ENCODE measurements around the gene CD36. TPM values are rescaled to one million over a fixed set of nuclear protein-coding genes. Genes with fewer than 3 reads are reported as not detected.
"Not testable (repeated sequence)": the region's sequence is repeated elsewhere in the genome, so short reads cannot be mapped to it uniquely, and the experiment has no call there.

CD36 gene
- total and polyA plus RNA-seq, 8 donors: 132 to 533 (median 226) TPM

- Histone ChIP-seq H3K27me3 (no peaks in the 10 kb centered on the region), H3K27ac (no peak overlapping the region), H3K4me1 (no peaks in the 10 kb centered on the region), H3K9me3 (no peaks in the 10 kb centered on the region), H3K36me3 (peaks cover 0 to 67% of the 10 kb centered on the region in 2 donors), H3K4me3 (no peak overlapping the region)
- DNase-seq: no peak
- TF ChIP-seq, protein P1, sequence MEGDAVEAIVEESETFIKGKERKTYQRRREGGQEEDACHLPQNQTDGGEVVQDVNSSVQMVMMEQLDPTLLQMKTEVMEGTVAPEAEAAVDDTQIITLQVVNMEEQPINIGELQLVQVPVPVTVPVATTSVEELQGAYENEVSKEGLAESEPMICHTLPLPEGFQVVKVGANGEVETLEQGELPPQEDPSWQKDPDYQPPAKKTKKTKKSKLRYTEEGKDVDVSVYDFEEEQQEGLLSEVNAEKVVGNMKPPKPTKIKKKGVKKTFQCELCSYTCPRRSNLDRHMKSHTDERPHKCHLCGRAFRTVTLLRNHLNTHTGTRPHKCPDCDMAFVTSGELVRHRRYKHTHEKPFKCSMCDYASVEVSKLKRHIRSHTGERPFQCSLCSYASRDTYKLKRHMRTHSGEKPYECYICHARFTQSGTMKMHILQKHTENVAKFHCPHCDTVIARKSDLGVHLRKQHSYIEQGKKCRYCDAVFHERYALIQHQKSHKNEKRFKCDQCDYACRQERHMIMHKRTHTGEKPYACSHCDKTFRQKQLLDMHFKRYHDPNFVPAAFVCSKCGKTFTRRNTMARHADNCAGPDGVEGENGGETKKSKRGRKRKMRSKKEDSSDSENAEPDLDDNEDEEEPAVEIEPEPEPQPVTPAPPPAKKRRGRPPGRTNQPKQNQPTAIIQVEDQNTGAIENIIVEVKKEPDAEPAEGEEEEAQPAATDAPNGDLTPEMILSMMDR (IDR thresholded peaks at IDR 0.05): no peak
- intact Hi-C loops (cut with DNase I): no loop called here
- ATAC-seq: no peak
Measured at GRCh38 chr7:80666376-80666775, 27.9 kb downstream of the CD36 start.

DNA sequence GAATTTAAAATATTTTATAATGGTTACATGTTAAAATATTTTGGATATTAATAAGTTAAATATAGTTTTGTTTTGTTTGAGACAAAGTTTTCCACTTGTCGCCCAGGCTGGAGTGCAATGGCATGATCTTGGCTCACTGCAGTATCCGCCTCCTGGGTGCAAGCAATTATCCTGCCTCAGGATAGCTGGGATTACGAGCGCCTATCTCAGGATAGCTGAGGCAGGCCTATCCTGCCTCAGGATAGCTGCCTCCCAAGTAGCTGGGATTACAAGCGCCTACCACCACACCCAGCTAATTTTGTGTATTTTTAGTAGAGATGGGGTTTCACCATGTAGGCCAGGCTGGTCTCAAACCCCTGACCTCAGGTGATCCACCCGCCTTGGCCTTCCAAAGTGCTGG is 30.9 kb downstream of the CD36 start:
- H3K9me3 ChIP-seq; intact Hi-C loops (cut with DNase I); DNase-seq; H3K4me1 ChIP-seq; H3K4me3 ChIP-seq; H3K27ac ChIP-seq; H3K27me3 ChIP-seq; ATAC-seq: not testable (repeated sequence)
- peaks cover 0 to 72% of the 10 kb centered on the region in 2 donors for H3K36me3 ChIP-seq

DNA sequence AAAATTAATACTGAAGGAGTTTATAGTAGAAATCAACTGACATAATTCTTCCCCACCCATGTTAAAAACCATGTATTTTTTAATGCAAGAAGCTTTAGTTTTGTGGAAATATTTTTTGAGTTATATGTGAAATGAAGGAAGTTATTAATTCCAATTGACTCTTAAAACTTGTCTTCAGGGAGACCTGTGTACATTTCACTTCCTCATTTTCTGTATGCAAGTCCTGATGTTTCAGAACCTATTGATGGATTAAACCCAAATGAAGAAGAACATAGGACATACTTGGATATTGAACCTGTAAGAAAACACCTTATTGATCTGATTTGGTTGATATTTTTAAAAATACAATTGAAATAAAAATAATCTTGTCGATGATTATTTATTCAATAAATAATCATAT is 33.3 kb downstream of the CD36 start:
- DNase-seq (no peak), ATAC-seq (no peak)
- Histone ChIP-seq H3K9me3 (no peaks in the 10 kb centered on the region), H3K36me3 (peaks cover 0 to 81% of the 10 kb centered on the region in 2 donors), H3K4me1 (no peaks in the 10 kb centered on the region), H3K27me3 (no peaks in the 10 kb centered on the region), H3K4me3 (no peak overlapping the region), H3K27ac (no peak overlapping the region)
- intact Hi-C loops (cut with DNase I): loop anchor here in 1 of 2 donors (10.0 kb wide), 1 partner anchor 237 kb away; no protein-coding TSS in a partner anchor
- TF ChIP-seq, protein P1 (IDR thresholded peaks at IDR 0.05): no peak

DNA sequence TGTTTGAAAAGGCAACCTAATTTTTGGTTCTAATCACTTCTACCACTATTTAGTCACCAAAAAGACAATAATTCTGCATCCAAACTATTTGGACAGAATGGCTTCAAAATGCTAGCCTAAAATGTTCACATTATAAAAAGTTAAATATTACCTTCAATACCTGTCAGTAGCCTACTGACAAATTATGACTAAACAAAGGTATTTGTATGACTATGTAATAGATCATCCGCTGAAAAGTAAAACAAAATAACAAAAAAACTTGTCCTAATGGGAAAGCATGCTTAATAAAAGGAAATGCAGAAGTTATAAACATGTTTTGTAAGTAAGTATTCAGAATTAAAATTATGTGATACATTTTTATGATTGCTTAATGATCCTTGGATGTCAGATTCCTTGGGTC is 36.6 kb downstream of the CD36 start:
- no peaks in the 10 kb centered on the region for H3K27me3 ChIP-seq
- DNase-seq: no peak
- H3K9me3 ChIP-seq: no peaks in the 10 kb centered on the region
- no peak overlapping the region for H3K27ac ChIP-seq
- peaks cover 0 to 56% of the 10 kb centered on the region in 2 donors for H3K36me3 ChIP-seq
- H3K4me3 ChIP-seq: no peak overlapping the region
- no peak for ATAC-seq
- H3K4me1 ChIP-seq: peaks cover 0 to 4% of the 10 kb centered on the region in 2 donors
- intact Hi-C loops (cut with DNase I): loop anchor here in 1 of 2 donors (10.0 kb wide), 1 partner anchor 240 kb away; no protein-coding TSS in a partner anchor
- TF ChIP-seq, protein P1 (IDR thresholded peaks at IDR 0.05): no peak

DNA sequence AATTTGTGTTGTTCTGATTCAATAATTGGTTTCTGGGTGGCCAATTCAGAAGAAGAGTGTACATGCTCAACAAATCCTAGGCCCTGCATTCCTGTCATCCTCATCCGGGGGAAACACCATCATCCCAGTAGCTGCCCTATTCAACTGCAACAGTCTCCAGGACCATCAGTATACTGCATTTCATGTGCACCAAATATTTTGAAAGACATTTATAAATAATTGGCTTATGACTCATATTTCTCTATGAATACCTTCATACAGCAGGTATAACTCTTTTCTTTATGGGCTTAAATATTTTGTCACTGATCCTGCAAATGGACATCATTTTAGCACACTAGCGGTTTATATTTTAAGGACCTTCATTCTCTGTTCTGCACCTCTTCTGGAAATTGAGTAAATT is 38.0 kb downstream of the CD36 start:
- TF ChIP-seq, protein P1 (IDR thresholded peaks at IDR 0.05): no peak
- no peak for DNase-seq
- H3K4me3 ChIP-seq: no peak overlapping the region

GRCh38 chr7:80677629-80678028 is 39.2 kb downstream of the CD36 start:
- no peaks in the 10 kb centered on the region for H3K27me3 ChIP-seq
- H3K9me3 ChIP-seq: no peaks in the 10 kb centered on the region
- no peak for DNase-seq
- peaks cover 0 to 4% of the 10 kb centered on the region in 2 donors for H3K4me1 ChIP-seq
- H3K36me3 ChIP-seq: peaks cover 0 to 44% of the 10 kb centered on the region in 2 donors
- intact Hi-C loops (cut with DNase I): loop anchor here in 1 of 2 donors (10.0 kb wide), 1 partner anchor 243 kb away; no protein-coding TSS in a partner anchor
- no peak for ATAC-seq
- no peak overlapping the region for H3K27ac ChIP-seq
- TF ChIP-seq, protein P1 (IDR thresholded peaks at IDR 0.05): no peak
- no peak overlapping the region for H3K4me3 ChIP-seq

More for the DNA sequence above, 38.0 kb downstream of the CD36 start:
- ATAC-seq: no peak
- peaks cover 0 to 54% of the 10 kb centered on the region in 2 donors for H3K36me3 ChIP-seq
- H3K9me3 ChIP-seq: no peaks in the 10 kb centered on the region
- peaks cover 0 to 4% of the 10 kb centered on the region in 2 donors for H3K4me1 ChIP-seq
- intact Hi-C loops (cut with DNase I): loop anchor here in 1 of 2 donors (10.0 kb wide), 1 partner anchor 242 kb away; no protein-coding TSS in a partner anchor
- H3K27ac ChIP-seq: no peak overlapping the region
- no peaks in the 10 kb centered on the region for H3K27me3 ChIP-seq
